ENCODE data around the gene WDR62. TPM values are rescaled to one million over a fixed set of nuclear protein-coding genes. Genes with fewer than 3 reads are reported as not detected.

Gene WDR62
- total RNA-seq, 4 donors from 2014 or later, result 0.17 to 0.62 (median 0.29) TPM

GRCh38 chr19:36049080-36049698 lies 5.5 kb upstream of the WDR62 start:
- Histone ChIP-seq H3K9me3 (no peaks in the 10 kb centered on the region), H3K36me3 (no peaks in the 10 kb centered on the region), H3K27me3 (no peaks in the 10 kb centered on the region), H3K4me1 (peaks cover 0 to 58% (median 0%) of the 10 kb centered on the region in 3 donors), H3K4me3 (no peak overlapping the region), H3K27ac (no peak overlapping the region)
- TF ChIP-seq POLR2A (IDR thresholded peaks at IDR 0.05) (no peak), POLR2AphosphoS5 (IDR thresholded peaks at IDR 0.05) (no peak), EP300 (IDR thresholded peaks at IDR 0.05) (no peak), CTCF (IDR thresholded peaks at IDR 0.05) (no peak)
- 83 to 92% methylated on average over 3 to 4 of the region's 4 CpGs for WGBS, 2 donors (ENCODE audit: low coverage in 1 of 2)
- ATAC-seq, result no peak

- Histone ChIP-seq H3K36me3 (no peaks in the 10 kb centered on the region), H3K4me3 (no peak overlapping the region), H3K9me3 (no peaks in the 10 kb centered on the region), H3K27ac (peak overlapping the region in 3 of 4 donors; percentile 48 to 97 (median 92)), H3K27me3 (no peaks in the 10 kb centered on the region), H3K4me1 (peaks cover 0 to 53% (median 5%) of the 10 kb centered on the region in 3 donors)
- ATAC-seq, result no peak
- 20 to 44% methylated on average over 2 to 3 of the region's 3 CpGs for WGBS, 2 donors (ENCODE audit: low coverage in 1 of 2)
- TF ChIP-seq POLR2A (IDR thresholded peaks at IDR 0.05) (no peak), CTCF (IDR thresholded peaks at IDR 0.05) (peak in 3 of 4 experiments; percentile 16 to 55 (median 44))
Observed at GRCh38 chr19:36051236-36051635, 3.5 kb upstream of the WDR62 start.

- Histone ChIP-seq H3K36me3 (no peaks in the 10 kb centered on the region), H3K9me3 (no peaks in the 10 kb centered on the region), H3K27ac (peak overlapping the region in 3 of 4 donors; percentile 48 to 97 (median 92)), H3K4me3 (no peak overlapping the region), H3K27me3 (no peaks in the 10 kb centered on the region), H3K4me1 (peaks cover 0 to 49% (median 5%) of the 10 kb centered on the region in 3 donors)
- WGBS, 2 donors (ENCODE audit: low coverage in 1 of 2), result 93 to 100% methylated on average over 3 of the region's 4 CpGs
- ATAC-seq, result no peak
- TF ChIP-seq POLR2A (IDR thresholded peaks at IDR 0.05) (no peak), CTCF (IDR thresholded peaks at IDR 0.05) (no peak), EP300 (IDR thresholded peaks at IDR 0.05) (no peak), POLR2AphosphoS5 (IDR thresholded peaks at IDR 0.05) (no peak)
Observed at GRCh38 chr19:36051637-36052036, 3.1 kb upstream of the WDR62 start.

- H3K9me3 ChIP-seq, result no peaks in the 10 kb centered on the region
- H3K4me1 ChIP-seq, result peaks cover 0 to 34% (median 5%) of the 10 kb centered on the region in 3 donors
- H3K27me3 ChIP-seq, result no peaks in the 10 kb centered on the region
- WGBS, 2 donors (ENCODE audit: low coverage in 1 of 2), result 0% methylated on average over 14 of the region's 56 CpGs; no CpG with 5 or more reads in 1 of the 2 donors
- H3K27ac ChIP-seq, result peak within 1 kb of the TSS; percentile 62 to 97 (median 94)
- TF ChIP-seq POLR2A (IDR thresholded peaks at IDR 0.05) (peak; percentile 50 to 51), POLR2AphosphoS5 (IDR thresholded peaks at IDR 0.05) (peak; percentile 59), EP300 (IDR thresholded peaks at IDR 0.05) (no peak), CTCF (IDR thresholded peaks at IDR 0.05) (peak in 3 of 4 experiments; percentile 51 to 83 (median 81))
- H3K4me3 ChIP-seq, result peak within 1 kb of the TSS; percentile 63 to 72
- ATAC-seq, result peak; percentile 96
- H3K36me3 ChIP-seq, result no peaks in the 10 kb centered on the region
Observed at GRCh38 chr19:36054119-36054732, 471 bp upstream of the WDR62 start, which contains the start of gene THAP8. THAP8 (minus strand) TSS chr19:36054285; CDS start chr19:36054217, 68 bp downstream.
